ENCODE data around the gene TUBB4A.

TUBB4A gene

DNA sequence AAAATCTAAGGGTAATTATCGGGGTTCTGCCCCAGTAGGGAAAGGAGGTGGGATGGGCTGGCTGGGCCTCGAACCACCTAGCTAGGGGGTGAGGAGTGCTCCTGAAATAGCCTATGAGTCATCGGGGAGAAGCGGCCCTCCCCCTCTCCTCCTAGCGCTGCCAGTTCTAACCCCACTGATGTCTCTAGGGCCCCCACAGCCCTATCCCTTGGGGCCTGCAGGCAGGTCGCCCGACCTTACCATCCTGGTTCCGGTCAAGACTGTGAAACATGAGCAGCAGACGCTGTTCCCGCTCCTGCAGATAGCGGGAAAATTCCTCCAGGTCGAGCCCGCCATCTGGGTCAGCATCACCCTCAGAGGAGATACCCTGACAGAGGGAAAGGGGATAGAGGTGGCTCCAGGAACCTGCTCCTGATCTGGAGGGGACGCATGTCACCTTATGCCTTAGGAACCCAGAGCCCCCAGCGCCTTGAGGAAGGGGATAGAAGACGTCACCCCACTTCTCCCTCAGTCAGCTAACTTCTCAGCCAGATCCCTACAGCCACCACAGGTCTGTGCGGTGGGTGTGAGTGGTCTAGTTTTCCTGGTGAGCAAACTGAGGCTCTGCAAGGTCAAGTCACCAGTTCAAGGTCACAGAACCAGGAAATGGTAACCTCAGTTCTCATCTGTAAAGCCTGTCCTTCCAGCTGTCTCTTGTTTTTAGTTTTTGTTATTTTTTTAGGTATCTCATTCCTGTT, 44.0 kb downstream of the TUBB4A start:
- Histone ChIP-seq H3K27me3 (replicated peaks; ENCODE audit: control insufficient read depth, insufficient read depth, low read length, poor library complexity, severe bottlenecking) (no peaks in the 10 kb centered on the region), H3K4me1 (ENCODE audit: control insufficient read depth, insufficient read depth, low read length, poor library complexity, severe bottlenecking) (peaks cover 7% of the 10 kb centered on the region), H3K9me3 (ENCODE audit: control insufficient read depth, low read length) (peaks cover 3% of the 10 kb centered on the region), H3K36me3 (ENCODE audit: control insufficient read depth, insufficient read depth, low read length) (peaks cover 15% of the 10 kb centered on the region), H3K4me3 (ENCODE audit: insufficient read depth, low read depth, low read length, poor library complexity, severe bottlenecking) (no peak overlapping the region), H3K27ac (ENCODE audit: insufficient read depth, low read length, poor library complexity, severe bottlenecking) (no peak overlapping the region)
- DNase-seq, result no peak

DNA sequence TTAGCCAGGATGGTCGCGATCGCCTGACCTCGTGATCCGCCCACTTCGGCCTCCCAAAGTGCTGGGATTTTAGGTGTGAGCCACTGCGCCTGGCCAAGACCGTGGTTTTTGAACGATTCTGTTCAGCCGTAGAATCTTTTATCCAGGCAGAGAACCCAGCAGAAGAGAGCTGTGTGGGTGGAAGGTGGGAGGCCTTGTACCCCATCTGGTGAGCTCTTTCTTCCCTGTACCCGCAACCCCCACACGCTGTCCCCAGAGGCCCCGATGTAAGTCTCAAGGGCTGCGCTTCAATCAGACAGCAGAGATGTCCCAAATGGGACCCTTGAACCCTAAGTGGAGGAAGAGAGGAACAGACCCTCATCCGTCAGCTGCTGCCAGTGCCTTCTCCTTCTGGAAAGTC, 46.2 kb downstream of the TUBB4A start:
- no peak overlapping the region for H3K27ac ChIP-seq (ENCODE audit: insufficient read depth, low read length, poor library complexity, severe bottlenecking)
- H3K9me3 ChIP-seq (ENCODE audit: control insufficient read depth, low read length), result peaks cover 3% of the 10 kb centered on the region
- no peak for DNase-seq
- H3K4me3 ChIP-seq (ENCODE audit: insufficient read depth, low read depth, low read length, poor library complexity, severe bottlenecking), result no peak overlapping the region
- H3K27me3 ChIP-seq (replicated peaks; ENCODE audit: control insufficient read depth, insufficient read depth, low read length, poor library complexity, severe bottlenecking), result no peaks in the 10 kb centered on the region
- H3K4me1 ChIP-seq (ENCODE audit: control insufficient read depth, insufficient read depth, low read length, poor library complexity, severe bottlenecking), result peaks cover 7% of the 10 kb centered on the region
- peaks cover 15% of the 10 kb centered on the region for H3K36me3 ChIP-seq (ENCODE audit: control insufficient read depth, insufficient read depth, low read length)

DNA sequence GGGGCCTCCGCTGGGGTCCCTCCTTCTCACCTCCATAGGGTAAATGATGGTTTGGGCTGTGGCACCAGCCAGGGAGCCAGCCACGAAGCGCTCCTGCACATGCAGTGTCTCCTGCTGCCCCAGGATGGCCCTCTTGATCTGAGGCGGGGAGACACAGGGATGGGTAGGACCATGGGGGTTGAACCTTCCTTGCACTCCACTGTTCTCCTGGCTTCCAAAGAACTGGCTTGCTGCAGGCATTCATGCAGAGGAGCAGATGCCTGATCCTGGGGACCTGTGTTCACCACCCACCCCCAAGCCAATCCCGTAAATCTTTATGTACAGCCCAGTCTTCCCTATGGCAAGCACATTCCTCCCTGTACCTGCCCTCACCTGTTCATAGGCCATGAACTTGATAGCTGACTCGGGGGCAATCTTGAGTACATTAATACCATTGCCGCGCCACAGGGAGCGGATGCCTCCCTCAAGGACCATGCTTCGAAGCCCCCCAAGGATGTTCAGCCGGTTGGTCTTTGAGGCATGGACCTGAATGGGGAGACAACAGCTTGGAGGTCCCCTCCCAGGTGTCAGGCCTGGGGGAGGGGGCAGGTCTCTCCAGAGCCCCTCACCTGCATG, 48.1 kb downstream of the TUBB4A start:
- no peak overlapping the region for H3K27ac ChIP-seq (ENCODE audit: insufficient read depth, low read length, poor library complexity, severe bottlenecking)
- DNase-seq, result no peak
- peaks cover 15% of the 10 kb centered on the region for H3K36me3 ChIP-seq (ENCODE audit: control insufficient read depth, insufficient read depth, low read length)
- H3K4me1 ChIP-seq (ENCODE audit: control insufficient read depth, insufficient read depth, low read length, poor library complexity, severe bottlenecking), result peaks cover 4% of the 10 kb centered on the region
- H3K4me3 ChIP-seq (ENCODE audit: insufficient read depth, low read depth, low read length, poor library complexity, severe bottlenecking), result no peak overlapping the region
- H3K9me3 ChIP-seq (ENCODE audit: control insufficient read depth, low read length), result peaks cover 3% of the 10 kb centered on the region
- H3K27me3 ChIP-seq (replicated peaks; ENCODE audit: control insufficient read depth, insufficient read depth, low read length, poor library complexity, severe bottlenecking), result no peaks in the 10 kb centered on the region

DNA sequence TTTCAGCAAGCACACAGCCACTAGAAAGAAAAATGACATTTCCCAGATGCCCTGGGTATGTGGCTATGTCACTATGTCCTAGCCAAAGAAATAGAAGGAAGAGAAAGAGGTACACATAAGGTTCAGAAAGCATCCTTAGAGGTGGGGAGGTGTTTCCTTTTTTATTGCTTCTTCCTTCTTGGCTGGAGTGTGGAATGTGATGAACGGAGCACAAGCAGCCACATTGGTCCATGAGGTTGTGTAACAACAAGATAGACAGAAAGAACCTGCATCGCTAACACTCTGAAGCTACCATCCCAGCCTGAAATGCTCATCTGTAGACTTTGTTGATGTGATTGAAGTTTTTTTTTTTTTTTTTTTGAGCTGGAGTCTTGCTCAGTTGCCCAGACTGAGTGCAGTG, 49.2 kb downstream of the TUBB4A start:
- Histone ChIP-seq H3K27ac (ENCODE audit: insufficient read depth, low read length, poor library complexity, severe bottlenecking) (no peak overlapping the region), H3K9me3 (ENCODE audit: control insufficient read depth, low read length) (peaks cover 3% of the 10 kb centered on the region), H3K27me3 (replicated peaks; ENCODE audit: control insufficient read depth, insufficient read depth, low read length, poor library complexity, severe bottlenecking) (no peaks in the 10 kb centered on the region), H3K4me3 (ENCODE audit: insufficient read depth, low read depth, low read length, poor library complexity, severe bottlenecking) (no peak overlapping the region), H3K4me1 (ENCODE audit: control insufficient read depth, insufficient read depth, low read length, poor library complexity, severe bottlenecking) (no peaks in the 10 kb centered on the region), H3K36me3 (ENCODE audit: control insufficient read depth, insufficient read depth, low read length) (peaks cover 15% of the 10 kb centered on the region)
- DNase-seq, result no peak

DNA sequence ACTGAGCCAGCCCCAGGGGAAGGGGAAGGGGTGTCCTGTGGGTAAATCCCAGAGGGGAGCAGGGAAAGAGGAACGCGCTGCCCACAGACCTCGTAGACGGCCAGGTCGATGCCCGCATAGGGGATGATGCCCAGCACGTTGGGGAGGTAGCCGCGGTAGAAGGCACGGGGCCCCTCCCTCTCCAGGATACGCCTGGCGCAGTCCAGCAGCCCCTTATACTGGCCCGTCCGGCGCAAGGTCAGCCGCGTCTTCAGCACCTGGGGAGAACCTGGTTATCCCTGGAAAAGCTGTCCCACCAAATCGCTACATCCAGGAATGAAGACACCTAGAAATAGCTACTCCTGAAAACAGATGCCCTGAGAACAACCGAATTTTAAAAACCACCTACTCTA, 49.9 kb downstream of the TUBB4A start:
- Histone ChIP-seq H3K27me3 (replicated peaks; ENCODE audit: control insufficient read depth, insufficient read depth, low read length, poor library complexity, severe bottlenecking) (no peaks in the 10 kb centered on the region), H3K9me3 (ENCODE audit: control insufficient read depth, low read length) (peaks cover 3% of the 10 kb centered on the region), H3K36me3 (ENCODE audit: control insufficient read depth, insufficient read depth, low read length) (peaks cover 15% of the 10 kb centered on the region), H3K4me3 (ENCODE audit: insufficient read depth, low read depth, low read length, poor library complexity, severe bottlenecking) (no peak overlapping the region), H3K4me1 (ENCODE audit: control insufficient read depth, insufficient read depth, low read length, poor library complexity, severe bottlenecking) (no peaks in the 10 kb centered on the region), H3K27ac (ENCODE audit: insufficient read depth, low read length, poor library complexity, severe bottlenecking) (no peak overlapping the region)
- DNase-seq, result no peak

DNA sequence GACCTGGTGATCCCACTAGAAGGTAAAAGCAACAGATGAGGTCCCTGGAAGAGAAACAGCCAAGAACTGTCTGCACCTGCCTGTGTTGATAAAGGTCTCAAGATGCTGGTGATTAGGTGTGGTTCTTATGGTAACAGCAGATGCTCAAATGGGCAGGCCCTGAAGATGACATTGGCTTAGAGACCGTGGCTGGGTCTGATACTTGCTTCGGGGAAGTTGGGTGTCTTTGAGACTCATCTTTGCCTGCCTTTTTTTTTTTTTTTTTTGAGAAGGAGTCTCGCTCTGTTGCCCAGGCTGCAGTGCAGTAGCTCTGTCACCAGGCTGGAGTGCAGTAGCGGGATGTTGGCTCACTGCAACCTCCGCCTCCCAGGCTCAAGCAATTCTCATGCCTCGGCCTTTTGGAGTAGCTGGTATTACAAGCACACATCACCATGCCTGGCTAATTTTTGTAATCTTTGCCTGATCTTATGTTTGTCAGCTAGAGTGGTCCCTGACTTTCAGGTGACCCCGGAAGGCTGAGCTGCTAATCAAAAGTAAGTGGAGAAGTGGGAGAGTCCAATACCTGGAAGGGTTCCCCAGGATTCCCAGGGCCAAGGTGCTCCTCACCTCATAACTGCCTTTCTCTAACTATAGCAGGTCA, 50.4 kb downstream of the TUBB4A start:
- Histone ChIP-seq H3K27me3 (replicated peaks; ENCODE audit: control insufficient read depth, insufficient read depth, low read length, poor library complexity, severe bottlenecking) (no peaks in the 10 kb centered on the region), H3K9me3 (ENCODE audit: control insufficient read depth, low read length) (peaks cover 3% of the 10 kb centered on the region), H3K36me3 (ENCODE audit: control insufficient read depth, insufficient read depth, low read length) (peaks cover 15% of the 10 kb centered on the region), H3K27ac (ENCODE audit: insufficient read depth, low read length, poor library complexity, severe bottlenecking) (no peak overlapping the region), H3K4me1 (ENCODE audit: control insufficient read depth, insufficient read depth, low read length, poor library complexity, severe bottlenecking) (no peaks in the 10 kb centered on the region), H3K4me3 (ENCODE audit: insufficient read depth, low read depth, low read length, poor library complexity, severe bottlenecking) (no peak overlapping the region)
- no peak for DNase-seq

DNA sequence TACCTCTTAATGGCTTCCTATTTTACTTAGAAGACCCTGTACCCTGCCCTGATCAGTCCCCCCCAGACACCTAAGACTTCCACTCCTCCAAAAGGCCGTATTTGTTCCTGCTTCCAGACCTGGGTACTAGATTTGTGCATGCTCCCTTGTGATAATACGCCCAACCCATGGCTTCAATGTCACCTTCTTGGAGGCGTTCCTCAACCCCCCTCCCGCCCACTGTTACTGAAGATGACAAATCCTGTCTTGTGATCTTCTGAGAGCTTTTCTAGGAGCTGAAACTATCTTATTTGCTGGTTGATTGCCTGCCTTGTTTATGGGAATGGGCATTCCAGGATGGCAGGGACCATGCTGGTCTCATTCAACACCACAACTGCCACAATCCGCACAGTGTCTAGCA, 51.9 kb downstream of the TUBB4A start:
- Histone ChIP-seq H3K4me1 (ENCODE audit: control insufficient read depth, insufficient read depth, low read length, poor library complexity, severe bottlenecking) (no peaks in the 10 kb centered on the region), H3K9me3 (ENCODE audit: control insufficient read depth, low read length) (peaks cover 3% of the 10 kb centered on the region), H3K36me3 (ENCODE audit: control insufficient read depth, insufficient read depth, low read length) (peaks cover 12% of the 10 kb centered on the region), H3K27me3 (replicated peaks; ENCODE audit: control insufficient read depth, insufficient read depth, low read length, poor library complexity, severe bottlenecking) (no peaks in the 10 kb centered on the region), H3K27ac (ENCODE audit: insufficient read depth, low read length, poor library complexity, severe bottlenecking) (no peak overlapping the region), H3K4me3 (ENCODE audit: insufficient read depth, low read depth, low read length, poor library complexity, severe bottlenecking) (no peak overlapping the region)
- no peak for DNase-seq

DNA sequence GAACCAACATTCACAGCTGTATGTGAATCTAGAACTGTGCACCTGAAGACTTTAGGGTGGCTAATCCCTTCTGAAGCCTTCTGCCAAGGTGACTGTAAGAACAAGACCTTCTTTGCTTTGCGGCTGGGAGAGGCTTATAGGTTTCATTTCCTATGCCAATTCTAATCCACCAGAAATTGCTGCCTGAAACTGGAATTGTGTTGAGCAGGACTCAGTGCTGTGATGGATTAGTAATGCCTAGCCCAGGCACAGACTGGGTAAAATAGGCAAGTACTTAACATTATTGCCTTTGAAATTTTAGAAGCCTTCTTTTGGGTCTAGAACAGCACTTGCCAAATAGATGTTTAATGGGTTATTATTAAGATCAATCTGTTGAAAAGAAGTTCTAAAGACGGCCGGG, 54.1 kb downstream of the TUBB4A start:
- H3K9me3 ChIP-seq (ENCODE audit: control insufficient read depth, low read length), result no peaks in the 10 kb centered on the region
- H3K4me1 ChIP-seq (ENCODE audit: control insufficient read depth, insufficient read depth, low read length, poor library complexity, severe bottlenecking), result no peaks in the 10 kb centered on the region
- no peaks in the 10 kb centered on the region for H3K36me3 ChIP-seq (ENCODE audit: control insufficient read depth, insufficient read depth, low read length)
- no peak overlapping the region for H3K4me3 ChIP-seq (ENCODE audit: insufficient read depth, low read depth, low read length, poor library complexity, severe bottlenecking)
- no peaks in the 10 kb centered on the region for H3K27me3 ChIP-seq (replicated peaks; ENCODE audit: control insufficient read depth, insufficient read depth, low read length, poor library complexity, severe bottlenecking)
- no peak for DNase-seq
- no peak overlapping the region for H3K27ac ChIP-seq (ENCODE audit: insufficient read depth, low read length, poor library complexity, severe bottlenecking)

DNA sequence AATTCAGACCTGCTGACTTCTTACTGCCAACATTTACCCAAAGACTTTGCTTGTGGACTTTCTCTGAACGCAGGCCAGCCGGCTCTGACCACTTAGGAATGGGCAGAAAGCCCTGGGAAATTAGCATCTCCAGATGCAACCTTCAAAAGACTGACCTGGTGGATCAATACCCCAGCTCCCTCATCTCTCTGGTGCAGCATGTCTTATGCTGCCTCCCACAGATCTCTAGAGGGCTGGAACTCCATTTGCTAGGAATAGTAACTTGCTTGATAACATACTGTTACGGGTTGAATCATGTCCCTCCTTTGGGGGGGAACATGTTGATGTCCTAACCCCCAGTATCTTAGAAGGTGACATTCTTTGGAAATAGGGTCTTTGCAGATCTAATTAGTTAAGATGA, 55.7 kb downstream of the TUBB4A start:
- H3K9me3 ChIP-seq (ENCODE audit: control insufficient read depth, low read length), result no peaks in the 10 kb centered on the region
- no peaks in the 10 kb centered on the region for H3K4me1 ChIP-seq (ENCODE audit: control insufficient read depth, insufficient read depth, low read length, poor library complexity, severe bottlenecking)
- no peak overlapping the region for H3K27ac ChIP-seq (ENCODE audit: insufficient read depth, low read length, poor library complexity, severe bottlenecking)
- DNase-seq, result no peak
- no peak overlapping the region for H3K4me3 ChIP-seq (ENCODE audit: insufficient read depth, low read depth, low read length, poor library complexity, severe bottlenecking)
- no peaks in the 10 kb centered on the region for H3K27me3 ChIP-seq (replicated peaks; ENCODE audit: control insufficient read depth, insufficient read depth, low read length, poor library complexity, severe bottlenecking)
- H3K36me3 ChIP-seq (ENCODE audit: control insufficient read depth, insufficient read depth, low read length), result no peaks in the 10 kb centered on the region
